Tibial artery (tissue), 4 donors: Measurements from ENCODE around the gene CPNE4.

Experiments used
- DNase-seq, 2 donors: peaks; one replicate each; pipeline ENCODE4 v3.0.0-alpha.2; 2019
- H3K27ac ChIP-seq, 2 donors: fragments of 200-600 bp; sonication (generic) in 1 of 2; 1 replicate in 1 of 2; 2 replicates in 1 of 2; pipeline ENCODE4 v1.5.1; 2018 to 2019; ENCODE audit warnings: mild to moderate bottlenecking in 1 of 2
- H3K27me3 ChIP-seq, 2 donors: fragments of 200-600 bp; sonication (generic) in 1 of 2; one replicate each; pipeline versions ENCODE4 v1.5.1 to v1.6.0; 2016 to 2019
- H3K36me3 ChIP-seq, 3 donors: fragments of 200-600 bp; sonication (generic) in 2 of 3; one replicate each; pipeline ENCODE4 v1.5.1; 2016 to 2019; ENCODE audit warnings: mild to moderate bottlenecking in 2 of 3
- H3K4me1 ChIP-seq, 4 donors: fragments of 200-600 bp; sonication (generic) in 2 of 4; 1 replicate in 3 of 4; 2 replicates in 1 of 4; pipeline ENCODE4 v1.5.1; 2016 to 2019
- H3K4me3 ChIP-seq, 2 donors: fragments of 200-600 bp; sonication (generic) in 1 of 2; 1 replicate in 1 of 2; 2 replicates in 1 of 2; pipeline ENCODE4 v1.5.1; 2018 to 2019; ENCODE audit warnings: mild to moderate bottlenecking in 2 of 2
- H3K9me3 ChIP-seq, 3 donors: fragments of 200-600 bp; sonication (generic) in 1 of 3; one replicate each; pipeline ENCODE4 v1.5.1; 2016 to 2019
- intact Hi-C: fragments of 100-400 bp; cut with DNase I; formaldehyde crosslinking; loops from one replicate; pipeline ENCODE4 v1.15.0; 2023; ENCODE audit warnings: low total_unique reads
- TF ChIP-seq, protein P1 (sequence below), 2 experiments: fragments of 200-600 bp in 1 of 2; fragments of 450-650 bp in 1 of 2; IDR thresholded peaks; one replicate each; pipeline ENCODE4 v1.5.1; 2017 to 2019; ENCODE audit warnings: antibody characterized with exemption in 2 of 2, mild to moderate bottlenecking in 1 of 2, moderate library complexity in 1 of 2

The CPNE4 gene

DNA sequence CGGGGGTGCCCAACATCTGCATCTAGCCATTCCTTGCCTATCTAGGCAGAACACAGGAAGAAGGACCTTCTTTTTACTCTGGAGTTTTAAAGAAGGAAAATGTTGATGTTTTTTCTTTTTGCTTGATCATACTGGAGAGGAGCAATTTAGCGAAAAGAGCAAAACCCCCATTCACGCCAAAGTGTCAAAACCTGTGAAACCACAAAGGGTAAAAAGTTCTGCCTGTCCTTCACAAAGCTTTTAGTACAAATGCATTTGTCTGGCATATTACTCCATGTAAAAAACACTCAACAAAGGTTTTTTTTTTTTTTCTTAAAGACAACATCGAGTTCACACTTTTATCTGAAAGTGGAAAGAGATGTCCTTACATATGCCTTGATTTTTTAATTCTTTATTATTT is 317.9 kb downstream of the CPNE4 start:
- DNase-seq = no peak
- Histone ChIP-seq H3K27ac (no peak overlapping the region), H3K9me3 (no peaks in the 10 kb centered on the region), H3K27me3 (no peaks in the 10 kb centered on the region), H3K36me3 (no peaks in the 10 kb centered on the region), H3K4me3 (no peak overlapping the region), H3K4me1 (no peaks in the 10 kb centered on the region)
- TF ChIP-seq, protein P1, sequence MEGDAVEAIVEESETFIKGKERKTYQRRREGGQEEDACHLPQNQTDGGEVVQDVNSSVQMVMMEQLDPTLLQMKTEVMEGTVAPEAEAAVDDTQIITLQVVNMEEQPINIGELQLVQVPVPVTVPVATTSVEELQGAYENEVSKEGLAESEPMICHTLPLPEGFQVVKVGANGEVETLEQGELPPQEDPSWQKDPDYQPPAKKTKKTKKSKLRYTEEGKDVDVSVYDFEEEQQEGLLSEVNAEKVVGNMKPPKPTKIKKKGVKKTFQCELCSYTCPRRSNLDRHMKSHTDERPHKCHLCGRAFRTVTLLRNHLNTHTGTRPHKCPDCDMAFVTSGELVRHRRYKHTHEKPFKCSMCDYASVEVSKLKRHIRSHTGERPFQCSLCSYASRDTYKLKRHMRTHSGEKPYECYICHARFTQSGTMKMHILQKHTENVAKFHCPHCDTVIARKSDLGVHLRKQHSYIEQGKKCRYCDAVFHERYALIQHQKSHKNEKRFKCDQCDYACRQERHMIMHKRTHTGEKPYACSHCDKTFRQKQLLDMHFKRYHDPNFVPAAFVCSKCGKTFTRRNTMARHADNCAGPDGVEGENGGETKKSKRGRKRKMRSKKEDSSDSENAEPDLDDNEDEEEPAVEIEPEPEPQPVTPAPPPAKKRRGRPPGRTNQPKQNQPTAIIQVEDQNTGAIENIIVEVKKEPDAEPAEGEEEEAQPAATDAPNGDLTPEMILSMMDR (IDR thresholded peaks at IDR 0.05) = no peak
- intact Hi-C loops = no loop called here

DNA sequence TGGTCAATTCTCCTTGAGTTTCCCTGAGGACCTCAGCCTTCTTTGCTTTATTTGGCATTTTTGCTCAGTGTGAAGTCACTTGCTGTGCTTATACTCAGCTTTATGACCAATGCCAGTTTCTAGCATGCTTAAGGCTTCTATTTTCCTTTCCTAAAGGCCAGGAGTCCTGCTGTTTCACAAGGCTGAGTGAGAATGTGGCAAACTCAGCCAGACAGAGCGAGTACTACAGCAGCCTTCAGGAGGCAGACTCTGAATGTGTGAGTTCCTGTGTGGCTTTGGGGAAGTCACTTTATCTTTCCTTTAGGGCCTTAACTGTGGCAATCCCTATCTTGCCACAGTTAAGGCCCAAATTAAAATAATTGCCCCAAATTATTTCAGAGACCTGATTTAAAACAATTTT is 318.8 kb downstream of the CPNE4 start:
- TF ChIP-seq, protein P1 (IDR thresholded peaks at IDR 0.05) = no peak
- H3K4me1 ChIP-seq = no peaks in the 10 kb centered on the region
- no peaks in the 10 kb centered on the region for H3K27me3 ChIP-seq
- no peak for DNase-seq
- H3K4me3 ChIP-seq = no peak overlapping the region
- no peaks in the 10 kb centered on the region for H3K36me3 ChIP-seq
- intact Hi-C loops = no loop called here
- no peaks in the 10 kb centered on the region for H3K9me3 ChIP-seq
- no peak overlapping the region for H3K27ac ChIP-seq

DNA sequence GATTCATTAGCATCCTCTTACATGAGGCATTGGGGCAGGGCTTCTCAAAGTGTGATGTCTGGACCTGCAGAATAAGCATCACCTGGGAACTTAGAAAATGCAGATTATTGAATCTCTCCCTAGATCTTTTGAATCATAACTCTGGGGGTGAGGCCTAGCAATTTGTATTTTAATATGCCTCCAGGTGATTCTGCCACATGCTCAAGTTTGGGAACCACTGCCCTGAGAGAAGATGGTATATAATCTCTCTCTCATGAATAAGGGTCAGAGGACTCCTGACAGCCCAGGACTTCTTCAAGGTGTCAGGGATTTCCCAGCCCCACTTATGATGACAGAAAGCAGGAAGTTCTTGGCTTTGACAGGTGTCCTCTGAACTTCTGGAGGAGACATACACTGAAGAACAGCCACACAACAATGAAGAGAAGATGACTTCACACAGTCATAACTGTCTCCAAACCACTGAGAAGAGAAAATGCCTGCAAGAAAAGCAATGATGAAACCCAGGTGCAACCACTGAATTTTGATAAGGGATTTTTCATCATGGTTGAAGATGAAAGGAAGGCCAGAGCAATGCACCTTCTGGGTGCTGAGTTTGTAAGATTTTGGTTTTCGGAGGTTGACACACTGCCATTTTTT is 320.1 kb downstream of the CPNE4 start:
- Histone ChIP-seq H3K27me3 (no peaks in the 10 kb centered on the region), H3K27ac (no peak overlapping the region), H3K4me1 (no peaks in the 10 kb centered on the region), H3K4me3 (no peak overlapping the region), H3K9me3 (no peaks in the 10 kb centered on the region), H3K36me3 (no peaks in the 10 kb centered on the region)
- TF ChIP-seq, protein P1 (IDR thresholded peaks at IDR 0.05) = no peak
- no peak for DNase-seq
- intact Hi-C loops = no loop called here

DNA sequence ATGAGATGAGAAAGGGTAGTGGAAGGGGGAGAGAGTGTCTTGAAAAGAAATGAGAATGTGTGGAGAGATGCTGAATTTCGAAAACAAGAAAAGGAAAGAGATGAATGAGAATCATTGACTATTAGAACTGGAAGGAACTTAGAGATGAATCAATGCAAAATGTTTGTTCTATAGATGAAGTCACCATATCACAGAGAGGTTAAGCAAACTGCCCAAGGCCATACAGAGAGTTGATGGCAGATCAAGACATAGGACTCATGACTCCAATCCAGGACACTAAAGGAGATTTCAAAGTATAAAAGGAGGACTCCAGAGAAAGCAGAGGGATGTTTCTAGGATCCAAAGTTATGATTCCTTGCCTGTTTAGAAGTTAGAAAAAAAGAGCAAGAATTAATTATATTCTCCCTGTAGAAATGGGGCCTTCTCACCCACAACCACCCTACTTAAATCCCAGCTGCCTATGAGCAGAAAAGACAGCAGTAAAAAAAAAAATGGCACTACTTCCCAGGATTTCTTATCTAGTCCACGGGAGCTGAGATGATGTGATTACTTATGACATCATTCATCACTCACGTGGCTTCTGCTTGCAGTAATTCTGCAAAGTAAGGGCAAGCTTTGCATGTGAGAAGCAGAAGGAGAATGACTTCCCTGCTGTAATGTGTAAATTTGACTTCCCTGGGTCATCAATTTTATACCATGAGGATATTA is 321.2 kb downstream of the CPNE4 start:
- intact Hi-C loops = no loop called here
- Histone ChIP-seq H3K4me1 (no peaks in the 10 kb centered on the region), H3K27me3 (no peaks in the 10 kb centered on the region), H3K27ac (no peak overlapping the region), H3K9me3 (no peaks in the 10 kb centered on the region), H3K36me3 (no peaks in the 10 kb centered on the region), H3K4me3 (no peak overlapping the region)
- DNase-seq = no peak
- TF ChIP-seq, protein P1 (IDR thresholded peaks at IDR 0.05) = no peak

DNA sequence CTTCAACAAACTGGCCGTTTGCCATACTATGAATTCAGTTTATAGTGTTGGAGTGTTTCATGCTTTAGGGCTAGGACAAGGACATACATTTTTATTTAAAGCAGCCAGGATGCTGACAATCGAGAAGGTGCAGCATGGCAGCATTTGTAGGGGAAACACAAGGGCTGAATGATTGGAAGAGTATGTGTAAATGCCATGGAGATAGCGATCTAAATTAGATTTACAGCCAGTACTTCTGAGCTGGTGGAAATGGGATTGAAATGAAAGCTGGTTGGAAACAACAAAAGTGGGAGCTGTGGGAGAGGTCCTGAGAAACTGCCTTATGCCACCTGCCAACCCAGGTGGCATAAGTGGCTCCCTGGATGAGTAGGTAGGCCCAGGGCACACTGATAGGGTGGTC is 322.2 kb downstream of the CPNE4 start:
- no peak for DNase-seq
- no peaks in the 10 kb centered on the region for H3K27me3 ChIP-seq
- H3K4me3 ChIP-seq = no peak overlapping the region
- no peaks in the 10 kb centered on the region for H3K4me1 ChIP-seq
- no peaks in the 10 kb centered on the region for H3K9me3 ChIP-seq
- no peak overlapping the region for H3K27ac ChIP-seq
- TF ChIP-seq, protein P1 (IDR thresholded peaks at IDR 0.05) = no peak
- H3K36me3 ChIP-seq = no peaks in the 10 kb centered on the region
- intact Hi-C loops = no loop called here
